Body of pancreas (tissue), 4 donors: ENCODE data around the gene BMP7. TPM values are rescaled to one million over a fixed set of nuclear protein-coding genes. Genes with fewer than 3 reads are reported as not detected.

Experiments
- ATAC-seq: fragments of 150-250 bp; one replicate; pipeline ENCODE4 v1.9.1; 2016
- DNase-seq, 4 donors: peaks; one replicate each; pipeline ENCODE4 v3.0.0-alpha.2; 2019
- H3K27ac ChIP-seq, 4 donors: fragments of 200-600 bp; sonication (generic); 1 replicate in 3 of 4; 2 replicates in 1 of 4; pipeline versions ENCODE4 v1.5.1 to v1.6.1; 2016 to 2019; ENCODE audit warnings: mild to moderate bottlenecking in 1 of 4, mixed read lengths in 1 of 4, moderate library complexity in 1 of 4
- H3K27me3 ChIP-seq, 2 donors: fragments of 200-600 bp; sonication (generic); one replicate each; pipeline ENCODE4 v1.6.0; 2016; ENCODE audit warnings: mild to moderate bottlenecking in 1 of 2
- H3K36me3 ChIP-seq, 2 donors: fragments of 200-600 bp; sonication (generic); replicated peaks in 1 of 2; 2 replicates each; pipeline ENCODE4 v1.5.1; 2016; ENCODE audit warnings: low read depth in 2 of 2; ENCODE audit not compliant: insufficient read depth in 1 of 2
- H3K4me1 ChIP-seq: fragments of 200-600 bp; sonication (generic); one replicate; pipeline ENCODE4 v1.6.0; 2016
- H3K4me3 ChIP-seq, 2 donors: fragments of 200-600 bp; sonication (generic); 1 replicate in 1 of 2; 2 replicates in 1 of 2; pipeline ENCODE4 v1.5.1; 2016 to 2019
- H3K9me3 ChIP-seq, 3 donors: fragments of 200-600 bp; sonication (generic); 1 replicate in 2 of 3; 2 replicates in 1 of 3; pipeline ENCODE4 v1.5.1; 2016
- POLR2A ChIP-seq, 3 donors: fragments of 450-650 bp; IDR thresholded peaks; one replicate each; pipeline ENCODE4 v1.6.1; 2016; ENCODE audit warnings: antibody characterized with exemption in 3 of 3, mild to moderate bottlenecking in 2 of 3
- WGBS, 2 donors: methylation state at CpG; one replicate each; pipeline ENCODE4 v1.1.5; 2017; 5-methylcytosine and 5-hydroxymethylcytosine counted together
- intact Hi-C: fragments of 100-400 bp; cut with DNase I; formaldehyde crosslinking; loops from one replicate; pipeline ENCODE4 v1.15.1; 2023
- total RNA-seq, 2 donors: library from RNA; depleted of rRNA; stranded (reverse); fragments of >200 nt; gene quantifications; one replicate each; pipeline ENCODE4 v1.1.0, GENCODE V29; 2016
- TF ChIP-seq, protein P1 (sequence below), 7 experiments: fragments of 450-650 bp in 4 of 7; fragments of 200-600 bp in 3 of 7; sonication (generic) in 3 of 7; IDR thresholded peaks; one replicate each; pipeline ENCODE4 v1.5.1; 2016 to 2019; ENCODE audit warnings: antibody characterized with exemption in 7 of 7

Gene BMP7
- total RNA-seq, 2 donors from 2014 or later = 4.2 TPM; not detected in 1

DNA sequence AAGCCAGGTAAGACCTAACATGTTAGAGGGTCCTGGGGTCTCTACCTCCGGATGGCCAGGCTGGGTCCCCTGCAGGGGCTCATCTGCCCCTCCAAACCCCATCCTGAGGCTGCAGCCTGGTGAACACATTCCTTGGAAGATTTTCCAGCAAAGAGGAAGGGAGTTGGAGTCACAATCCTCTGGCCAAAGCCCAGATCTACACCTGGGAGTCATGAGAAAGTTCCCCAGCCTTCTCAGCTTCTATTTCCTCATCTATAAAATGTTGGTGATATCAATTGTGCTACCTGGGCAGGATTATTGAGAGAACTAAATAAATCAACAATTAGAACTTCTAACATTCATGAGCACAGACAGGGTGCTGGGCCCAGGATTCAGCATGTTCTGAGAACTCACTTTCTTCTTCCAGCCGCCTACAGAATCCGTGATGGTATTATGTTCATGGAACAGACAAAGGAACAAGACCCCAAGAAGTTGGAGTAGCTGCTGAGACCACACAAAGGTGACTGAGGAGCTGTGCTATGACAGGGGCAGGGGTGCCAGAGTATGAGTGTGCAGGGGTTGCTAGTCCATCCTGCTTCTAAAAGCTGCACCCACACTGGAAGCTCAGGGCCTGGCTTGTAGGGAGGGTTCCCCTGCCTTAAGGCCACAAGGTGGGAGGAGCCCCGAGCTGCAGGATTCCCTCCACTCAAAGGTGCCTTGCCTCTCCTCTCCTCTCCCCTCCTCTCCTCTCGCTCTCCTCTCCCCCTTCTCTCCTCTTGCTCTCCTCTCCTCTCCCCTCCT lies 68.9 kb downstream of the BMP7 start:
- H3K27ac ChIP-seq = peak overlapping the region; percentile 71 to 78 (median 72)
- intact Hi-C loops = no loop called here
- H3K27me3 ChIP-seq = no peaks in the 10 kb centered on the region
- DNase-seq (peak; percentile 68 to 84 (median 78)), ATAC-seq (peak; percentile 95)
- H3K4me3 ChIP-seq = no peak overlapping the region
- WGBS, 2 donors = 51 to 56% methylated on average over 5 of the region's 5 CpGs
- no peaks in the 10 kb centered on the region for H3K36me3 ChIP-seq
- no peaks in the 10 kb centered on the region for H3K9me3 ChIP-seq
- peaks cover 16% of the 10 kb centered on the region for H3K4me1 ChIP-seq
- TF ChIP-seq, protein P1, sequence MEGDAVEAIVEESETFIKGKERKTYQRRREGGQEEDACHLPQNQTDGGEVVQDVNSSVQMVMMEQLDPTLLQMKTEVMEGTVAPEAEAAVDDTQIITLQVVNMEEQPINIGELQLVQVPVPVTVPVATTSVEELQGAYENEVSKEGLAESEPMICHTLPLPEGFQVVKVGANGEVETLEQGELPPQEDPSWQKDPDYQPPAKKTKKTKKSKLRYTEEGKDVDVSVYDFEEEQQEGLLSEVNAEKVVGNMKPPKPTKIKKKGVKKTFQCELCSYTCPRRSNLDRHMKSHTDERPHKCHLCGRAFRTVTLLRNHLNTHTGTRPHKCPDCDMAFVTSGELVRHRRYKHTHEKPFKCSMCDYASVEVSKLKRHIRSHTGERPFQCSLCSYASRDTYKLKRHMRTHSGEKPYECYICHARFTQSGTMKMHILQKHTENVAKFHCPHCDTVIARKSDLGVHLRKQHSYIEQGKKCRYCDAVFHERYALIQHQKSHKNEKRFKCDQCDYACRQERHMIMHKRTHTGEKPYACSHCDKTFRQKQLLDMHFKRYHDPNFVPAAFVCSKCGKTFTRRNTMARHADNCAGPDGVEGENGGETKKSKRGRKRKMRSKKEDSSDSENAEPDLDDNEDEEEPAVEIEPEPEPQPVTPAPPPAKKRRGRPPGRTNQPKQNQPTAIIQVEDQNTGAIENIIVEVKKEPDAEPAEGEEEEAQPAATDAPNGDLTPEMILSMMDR (IDR thresholded peaks at IDR 0.05) = no peak
- TF ChIP-seq POLR2A (IDR thresholded peaks at IDR 0.05) = no peak

DNA sequence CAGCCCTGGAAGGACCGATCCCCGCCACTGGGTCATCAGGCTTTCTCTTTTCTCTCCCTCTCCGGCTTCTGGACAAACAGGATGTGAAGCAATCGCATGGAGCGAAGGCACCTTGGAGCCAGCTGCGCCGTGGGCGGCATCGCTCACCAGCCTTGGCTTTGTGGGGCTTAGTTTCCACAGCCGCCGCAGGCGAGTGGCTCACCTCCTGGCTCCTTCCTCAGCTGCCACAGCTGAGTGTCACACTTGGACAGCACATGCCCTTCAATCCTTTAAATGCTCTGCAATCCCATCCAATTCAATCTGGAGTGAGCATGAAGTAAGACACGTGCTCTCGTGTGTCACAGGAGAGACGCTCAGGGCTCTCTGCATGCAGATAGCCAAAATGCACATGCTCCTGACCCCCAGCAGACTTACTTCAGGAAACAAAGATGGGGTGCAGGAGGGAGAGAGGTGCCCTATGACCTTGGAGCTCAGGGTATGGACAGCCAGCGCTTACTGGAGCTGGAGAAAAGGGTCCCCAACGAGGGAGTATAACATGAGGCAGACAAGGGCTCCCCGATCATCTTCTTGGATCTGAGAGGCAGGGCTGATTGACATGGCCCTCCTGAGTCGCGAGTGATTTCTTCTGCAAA lies 70.9 kb downstream of the BMP7 start:
- no peaks in the 10 kb centered on the region for H3K9me3 ChIP-seq
- no peak overlapping the region for H3K4me3 ChIP-seq
- TF ChIP-seq, protein P1 (IDR thresholded peaks at IDR 0.05) = no peak
- no peak for TF ChIP-seq POLR2A (IDR thresholded peaks at IDR 0.05)
- no peaks in the 10 kb centered on the region for H3K27me3 ChIP-seq
- peaks cover 16% of the 10 kb centered on the region for H3K4me1 ChIP-seq
- intact Hi-C loops = no loop called here
- no peak overlapping the region for H3K27ac ChIP-seq
- WGBS, 2 donors = 77 to 81% methylated on average over 19 to 20 of the region's 20 CpGs
- H3K36me3 ChIP-seq = no peaks in the 10 kb centered on the region
- ATAC-seq = no peak
- DNase-seq = no peak

GRCh38 chr20:57195023-57195422 lies 71.4 kb downstream of the BMP7 start:
- 97 to 98% methylated on average over 8 to 10 of the region's 10 CpGs for WGBS, 2 donors
- H3K4me3 ChIP-seq = no peak overlapping the region
- H3K27me3 ChIP-seq = no peaks in the 10 kb centered on the region
- no peak overlapping the region for H3K27ac ChIP-seq
- no peaks in the 10 kb centered on the region for H3K9me3 ChIP-seq
- intact Hi-C loops = no loop called here
- ATAC-seq (no peak), DNase-seq (no peak)
- H3K4me1 ChIP-seq = peaks cover 16% of the 10 kb centered on the region
- TF ChIP-seq, protein P1 (IDR thresholded peaks at IDR 0.05) = no peak
- no peak for TF ChIP-seq POLR2A (IDR thresholded peaks at IDR 0.05)
- H3K36me3 ChIP-seq = no peaks in the 10 kb centered on the region

DNA sequence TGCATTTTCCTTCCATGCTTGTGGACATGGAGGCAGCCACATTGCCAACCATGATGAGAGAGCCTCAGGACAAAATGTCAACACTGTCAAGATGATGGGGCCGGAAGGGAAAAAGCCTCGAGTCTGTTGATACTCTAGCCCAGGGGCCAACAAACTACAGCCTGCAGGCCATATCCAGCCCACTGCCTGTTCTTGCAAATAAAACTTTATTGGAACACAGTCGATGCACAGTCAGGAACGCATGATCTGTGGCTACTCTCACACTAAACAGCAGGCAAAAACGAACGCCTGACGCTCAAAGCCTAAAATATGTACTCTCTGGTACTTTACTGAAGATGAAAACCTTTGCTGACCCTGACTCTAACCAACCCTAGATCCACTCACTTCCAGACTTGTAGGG lies 72.3 kb downstream of the BMP7 start:
- 88 to 89% methylated on average over 7 of the region's 7 CpGs for WGBS, 2 donors
- intact Hi-C loops = no loop called here

More for the DNA sequence above, 72.3 kb downstream of the BMP7 start:
- Histone ChIP-seq H3K27ac (no peak overlapping the region), H3K4me1 (peaks cover 16% of the 10 kb centered on the region), H3K9me3 (no peaks in the 10 kb centered on the region), H3K36me3 (no peaks in the 10 kb centered on the region), H3K4me3 (no peak overlapping the region), H3K27me3 (no peaks in the 10 kb centered on the region)
- ATAC-seq (no peak), DNase-seq (no peak)
- TF ChIP-seq POLR2A (IDR thresholded peaks at IDR 0.05) = no peak
- TF ChIP-seq, protein P1 (IDR thresholded peaks at IDR 0.05) = no peak
